Measurements from ENCODE around the gene TSPYL1.

- TF ChIP-seq CTCF (IDR thresholded peaks at IDR 0.05; ENCODE audit: insufficient read depth, low read length): no peak
- TF ChIP-seq, protein P1, sequence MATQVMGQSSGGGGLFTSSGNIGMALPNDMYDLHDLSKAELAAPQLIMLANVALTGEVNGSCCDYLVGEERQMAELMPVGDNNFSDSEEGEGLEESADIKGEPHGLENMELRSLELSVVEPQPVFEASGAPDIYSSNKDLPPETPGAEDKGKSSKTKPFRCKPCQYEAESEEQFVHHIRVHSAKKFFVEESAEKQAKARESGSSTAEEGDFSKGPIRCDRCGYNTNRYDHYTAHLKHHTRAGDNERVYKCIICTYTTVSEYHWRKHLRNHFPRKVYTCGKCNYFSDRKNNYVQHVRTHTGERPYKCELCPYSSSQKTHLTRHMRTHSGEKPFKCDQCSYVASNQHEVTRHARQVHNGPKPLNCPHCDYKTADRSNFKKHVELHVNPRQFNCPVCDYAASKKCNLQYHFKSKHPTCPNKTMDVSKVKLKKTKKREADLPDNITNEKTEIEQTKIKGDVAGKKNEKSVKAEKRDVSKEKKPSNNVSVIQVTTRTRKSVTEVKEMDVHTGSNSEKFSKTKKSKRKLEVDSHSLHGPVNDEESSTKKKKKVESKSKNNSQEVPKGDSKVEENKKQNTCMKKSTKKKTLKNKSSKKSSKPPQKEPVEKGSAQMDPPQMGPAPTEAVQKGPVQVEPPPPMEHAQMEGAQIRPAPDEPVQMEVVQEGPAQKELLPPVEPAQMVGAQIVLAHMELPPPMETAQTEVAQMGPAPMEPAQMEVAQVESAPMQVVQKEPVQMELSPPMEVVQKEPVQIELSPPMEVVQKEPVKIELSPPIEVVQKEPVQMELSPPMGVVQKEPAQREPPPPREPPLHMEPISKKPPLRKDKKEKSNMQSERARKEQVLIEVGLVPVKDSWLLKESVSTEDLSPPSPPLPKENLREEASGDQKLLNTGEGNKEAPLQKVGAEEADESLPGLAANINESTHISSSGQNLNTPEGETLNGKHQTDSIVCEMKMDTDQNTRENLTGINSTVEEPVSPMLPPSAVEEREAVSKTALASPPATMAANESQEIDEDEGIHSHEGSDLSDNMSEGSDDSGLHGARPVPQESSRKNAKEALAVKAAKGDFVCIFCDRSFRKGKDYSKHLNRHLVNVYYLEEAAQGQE (IDR thresholded peaks at IDR 0.05; ENCODE audit: insufficient replicate concordance, low read depth): no peak
These were observed 39.9 kb downstream of the TSPYL1 start for GRCh38 chr6:116239856-116240255.

Measured in HL-60 (cell line).